K562 (cell line): ENCODE results near the gene CLCNKA. TPM values are rescaled to one million over a fixed set of nuclear protein-coding genes. Genes with fewer than 3 reads are reported as not detected.
A peak's percentile ranks its signal among the peaks of the same experiment; 100 is the strongest.

Source experiments
- CBX1 ChIP-seq: sonication (generic); IDR thresholded peaks from 2 replicates; pipeline ENCODE4 v1.6.1; 2016; ENCODE audit warnings: antibody characterized with exemption, low read depth, mild to moderate bottlenecking
- CBX3 ChIP-seq, 2 experiments: IDR thresholded peaks; 1 replicate in 1 of 2; 2 replicates in 1 of 2; pipeline ENCODE4 v1.6.1; 2012; ENCODE audit warnings: inconsistent platforms in 2 of 2, low read length in 2 of 2, borderline replicate concordance in 1 of 2, control low read depth in 1 of 2
- HMGN3 ChIP-seq: IDR thresholded peaks from 2 replicates; pipeline ENCODE4 v1.6.1; 2011; ENCODE audit warnings: borderline replicate concordance, low read depth, mild to moderate bottlenecking, mixed read lengths, low read length; ENCODE audit not compliant: insufficient read length; ENCODE audit errors: extremely low read depth
- KLF6 ChIP-seq: fragments of 250-450 bp; sonication (Bioruptor Pico); IDR thresholded peaks from 2 replicates; pipeline ENCODE4 v1.4.0; 2020; ENCODE audit warnings: mild to moderate bottlenecking, moderate library complexity, borderline replicate concordance
- MTA1 ChIP-seq: fragments of 450-650 bp; IDR thresholded peaks from 2 replicates; pipeline ENCODE4 v1.6.1; 2017; ENCODE audit warnings: borderline replicate concordance
- NFYB ChIP-seq: IDR thresholded peaks from 2 replicates; pipeline ENCODE4 v1.6.1; 2011; ENCODE audit warnings: mild to moderate bottlenecking, moderate library complexity; ENCODE audit not compliant: insufficient read length; ENCODE audit errors: extremely low read depth
- NONO ChIP-seq, 2 experiments: fragments of 200-400 bp in 1 of 2; fragments of 450-650 bp in 1 of 2; formaldehyde crosslinking in 1 of 2; IDR thresholded peaks; 2 replicates each; pipeline ENCODE4 v1.6.1; 2017; ENCODE audit warnings: low read depth in 2 of 2, mild to moderate bottlenecking in 2 of 2, moderate library complexity in 2 of 2, low read length in 1 of 2
- POU5F1 ChIP-seq: fragments of 150-350 bp; IDR thresholded peaks from 2 replicates; pipeline ENCODE4 v1.6.1; 2014; ENCODE audit warnings: borderline replicate concordance, low read length, low read depth, mild to moderate bottlenecking; ENCODE audit not compliant: partially characterized antibody
- SNIP1 ChIP-seq: fragments of 450-650 bp; IDR thresholded peaks from 2 replicates; pipeline ENCODE4 v1.7.1; 2017; ENCODE audit warnings: low read depth, mild to moderate bottlenecking
- ZC3H11A ChIP-seq: IDR thresholded peaks from 2 replicates; pipeline ENCODE4 v1.6.1; 2012; ENCODE audit warnings: low read depth, low read length, improper control_type of control experiment
- ZNF134 ChIP-seq: fragments of 250-450 bp; sonication (Bioruptor Pico); conservative IDR thresholded peaks from 2 replicates; pipeline ENCODE4 v1.4.0; 2020
- ZNF212 ChIP-seq: fragments of 450-650 bp; formaldehyde crosslinking; IDR thresholded peaks from 2 replicates; pipeline ENCODE4 v1.4.0; 2020; ENCODE audit warnings: mild to moderate bottlenecking
- ZNF224 ChIP-seq: sonication (generic); formaldehyde crosslinking; IDR thresholded peaks from 2 replicates; pipeline ENCODE4 v1.8.0; 2022; ENCODE audit warnings: mild to moderate bottlenecking, missing genetic modification reagents
- polyA plus RNA-seq, 8 experiments: library from polyadenylated mRNA; depleted of rRNA in 4 of 8; stranded (reverse) in 5 of 8; unstranded in 3 of 8; fragments of >200 nt; fragmentation: Nextera tagmentation in 2 of 8; fragmentation: Illumina TruSeq in 1 of 8; extraction: Ambion mirVana in 2 of 8; extraction: Trizol in 1 of 8; gene quantifications; 2 replicates each; pipeline versions ENCODE4 v1.2.1 to v1.2.3, GENCODE V29; 2011 to 2014; ENCODE audit warnings: inconsistent platforms in 1 of 8, missing spikeins in 1 of 8
- total RNA-seq, 7 experiments: library from RNA; depleted of rRNA in 6 of 7; stranded (reverse); fragments of >200 nt in 6 of 7; fragmentation: Illumina TruSeq in 2 of 7; extraction: Trizol in 2 of 7; gene quantifications; 2 replicates each; pipeline versions ENCODE4 v1.2.1 to v1.2.3, GENCODE V29; 2011 to 2021; ENCODE audit warnings: low replicate concordance in 1 of 7
- TF ChIP-seq, protein P1 (sequence below): fragments of 450-650 bp; IDR thresholded peaks from 2 replicates; pipeline ENCODE4 v1.6.1; 2016; ENCODE audit warnings: borderline replicate concordance
- TF ChIP-seq, protein P2 (sequence below): sonication (generic); formaldehyde crosslinking; IDR thresholded peaks from 2 replicates; pipeline ENCODE4 v1.4.0; 2020; ENCODE audit warnings: mild to moderate bottlenecking, missing genetic modification reagents
- TF ChIP-seq, protein P3 (sequence below): sonication (generic); formaldehyde crosslinking; IDR thresholded peaks from 2 replicates; pipeline ENCODE4 v1.8.1; 2023; ENCODE audit warnings: mild to moderate bottlenecking, missing genetic modification reagents

The CLCNKA gene
- total and polyA plus RNA-seq, 9 of the 15 experiments (the other 6 are each of a cell fraction or from before 2014, with no cell fraction given): 0.03 to 0.37 (median 0.10) TPM; not detected in 3

DNA sequence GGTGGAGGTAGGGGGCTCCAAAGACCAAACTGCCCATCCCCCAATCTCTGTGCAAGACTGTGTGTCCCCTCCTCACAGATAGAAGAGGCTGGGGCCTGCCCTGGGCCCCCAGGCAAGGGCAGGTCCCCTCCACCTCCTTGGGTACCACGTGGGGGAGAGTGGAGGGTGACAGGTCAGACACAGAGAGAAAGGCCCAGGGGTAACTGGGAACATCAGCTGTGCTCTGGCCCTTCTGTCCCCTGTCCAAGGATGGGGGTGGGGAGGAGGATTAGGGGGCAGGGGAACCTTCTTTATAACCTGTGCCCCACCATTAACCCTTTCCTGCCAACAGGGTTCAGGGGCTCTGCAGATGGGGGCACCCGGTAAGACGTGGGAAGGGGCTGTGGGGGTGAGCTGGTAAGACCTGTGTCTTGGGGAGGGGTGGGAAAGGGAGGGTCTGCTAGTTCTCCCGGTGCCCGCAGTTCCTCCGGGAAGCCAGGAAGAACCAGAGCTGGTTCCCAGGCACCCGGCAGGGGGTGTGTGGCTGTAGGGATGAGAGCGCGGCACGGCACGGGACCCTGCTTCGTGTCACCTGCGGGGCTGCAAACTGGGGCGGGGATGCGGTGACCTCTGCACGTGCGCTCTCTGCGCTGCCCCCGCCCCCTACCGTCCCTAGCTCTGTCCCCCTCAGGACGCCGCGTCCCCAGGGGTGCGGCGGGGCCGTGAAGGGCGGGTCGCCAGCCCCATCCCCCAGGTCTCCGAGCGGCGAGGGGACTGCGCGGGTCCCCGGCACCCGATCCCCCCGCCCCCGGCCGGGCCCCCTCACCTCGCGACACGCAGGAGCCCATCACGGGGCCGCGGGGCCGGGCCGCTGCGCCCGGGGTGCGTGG, 51.0 kb downstream of the CLCNKA start (continued):
- TF ChIP-seq ZNF212 (CRISPR knock-in tag) (no peak), SNIP1 (no peak), KLF6 (CRISPR knock-in tag) (no peak), POU5F1 (no peak), ZC3H11A (no peak), NFYB (no peak), NONO (IDR thresholded peaks at IDR 0.05; ENCODE audit: low read depth in 2 of 2, low read length in 1 of 2) (peak in 1 of 2 experiments; percentile 82; a peak in 2 of 4 replicates), CBX1 (0 out of 2 replicates have a peak, but pooled peaks have one; percentile 9), HMGN3 (peak; percentile 12), ZNF224 (no peak), CBX3 (IDR thresholded peaks at IDR 0.05; ENCODE audit: borderline replicate concordance in 1 of 2, low read length in 2 of 2) (no peak), MTA1 (no peak), ZNF134 (CRISPR knock-in tag) (no peak)
- TF ChIP-seq, protein P1, sequence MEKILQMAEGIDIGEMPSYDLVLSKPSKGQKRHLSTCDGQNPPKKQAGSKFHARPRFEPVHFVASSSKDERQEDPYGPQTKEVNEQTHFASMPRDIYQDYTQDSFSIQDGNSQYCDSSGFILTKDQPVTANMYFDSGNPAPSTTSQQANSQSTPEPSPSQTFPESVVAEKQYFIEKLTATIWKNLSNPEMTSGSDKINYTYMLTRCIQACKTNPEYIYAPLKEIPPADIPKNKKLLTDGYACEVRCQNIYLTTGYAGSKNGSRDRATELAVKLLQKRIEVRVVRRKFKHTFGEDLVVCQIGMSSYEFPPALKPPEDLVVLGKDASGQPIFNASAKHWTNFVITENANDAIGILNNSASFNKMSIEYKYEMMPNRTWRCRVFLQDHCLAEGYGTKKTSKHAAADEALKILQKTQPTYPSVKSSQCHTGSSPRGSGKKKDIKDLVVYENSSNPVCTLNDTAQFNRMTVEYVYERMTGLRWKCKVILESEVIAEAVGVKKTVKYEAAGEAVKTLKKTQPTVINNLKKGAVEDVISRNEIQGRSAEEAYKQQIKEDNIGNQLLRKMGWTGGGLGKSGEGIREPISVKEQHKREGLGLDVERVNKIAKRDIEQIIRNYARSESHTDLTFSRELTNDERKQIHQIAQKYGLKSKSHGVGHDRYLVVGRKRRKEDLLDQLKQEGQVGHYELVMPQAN: no peak
- TF ChIP-seq, protein P2, sequence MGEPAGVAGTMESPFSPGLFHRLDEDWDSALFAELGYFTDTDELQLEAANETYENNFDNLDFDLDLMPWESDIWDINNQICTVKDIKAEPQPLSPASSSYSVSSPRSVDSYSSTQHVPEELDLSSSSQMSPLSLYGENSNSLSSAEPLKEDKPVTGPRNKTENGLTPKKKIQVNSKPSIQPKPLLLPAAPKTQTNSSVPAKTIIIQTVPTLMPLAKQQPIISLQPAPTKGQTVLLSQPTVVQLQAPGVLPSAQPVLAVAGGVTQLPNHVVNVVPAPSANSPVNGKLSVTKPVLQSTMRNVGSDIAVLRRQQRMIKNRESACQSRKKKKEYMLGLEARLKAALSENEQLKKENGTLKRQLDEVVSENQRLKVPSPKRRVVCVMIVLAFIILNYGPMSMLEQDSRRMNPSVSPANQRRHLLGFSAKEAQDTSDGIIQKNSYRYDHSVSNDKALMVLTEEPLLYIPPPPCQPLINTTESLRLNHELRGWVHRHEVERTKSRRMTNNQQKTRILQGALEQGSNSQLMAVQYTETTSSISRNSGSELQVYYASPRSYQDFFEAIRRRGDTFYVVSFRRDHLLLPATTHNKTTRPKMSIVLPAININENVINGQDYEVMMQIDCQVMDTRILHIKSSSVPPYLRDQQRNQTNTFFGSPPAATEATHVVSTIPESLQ (CRISPR knock-in tag): no peak
- TF ChIP-seq, protein P3, sequence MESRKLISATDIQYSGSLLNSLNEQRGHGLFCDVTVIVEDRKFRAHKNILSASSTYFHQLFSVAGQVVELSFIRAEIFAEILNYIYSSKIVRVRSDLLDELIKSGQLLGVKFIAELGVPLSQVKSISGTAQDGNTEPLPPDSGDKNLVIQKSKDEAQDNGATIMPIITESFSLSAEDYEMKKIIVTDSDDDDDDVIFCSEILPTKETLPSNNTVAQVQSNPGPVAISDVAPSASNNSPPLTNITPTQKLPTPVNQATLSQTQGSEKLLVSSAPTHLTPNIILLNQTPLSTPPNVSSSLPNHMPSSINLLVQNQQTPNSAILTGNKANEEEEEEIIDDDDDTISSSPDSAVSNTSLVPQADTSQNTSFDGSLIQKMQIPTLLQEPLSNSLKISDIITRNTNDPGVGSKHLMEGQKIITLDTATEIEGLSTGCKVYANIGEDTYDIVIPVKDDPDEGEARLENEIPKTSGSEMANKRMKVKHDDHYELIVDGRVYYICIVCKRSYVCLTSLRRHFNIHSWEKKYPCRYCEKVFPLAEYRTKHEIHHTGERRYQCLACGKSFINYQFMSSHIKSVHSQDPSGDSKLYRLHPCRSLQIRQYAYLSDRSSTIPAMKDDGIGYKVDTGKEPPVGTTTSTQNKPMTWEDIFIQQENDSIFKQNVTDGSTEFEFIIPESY (CRISPR knock-in tag): no peak
